Measurements from ENCODE around the gene ADAM10. TPM values are rescaled to one million over a fixed set of nuclear protein-coding genes. Genes with fewer than 3 reads are reported as not detected.

Gene ADAM10
- total RNA-seq, 1 donor from 2014 or later = 44.6 TPM

DNA sequence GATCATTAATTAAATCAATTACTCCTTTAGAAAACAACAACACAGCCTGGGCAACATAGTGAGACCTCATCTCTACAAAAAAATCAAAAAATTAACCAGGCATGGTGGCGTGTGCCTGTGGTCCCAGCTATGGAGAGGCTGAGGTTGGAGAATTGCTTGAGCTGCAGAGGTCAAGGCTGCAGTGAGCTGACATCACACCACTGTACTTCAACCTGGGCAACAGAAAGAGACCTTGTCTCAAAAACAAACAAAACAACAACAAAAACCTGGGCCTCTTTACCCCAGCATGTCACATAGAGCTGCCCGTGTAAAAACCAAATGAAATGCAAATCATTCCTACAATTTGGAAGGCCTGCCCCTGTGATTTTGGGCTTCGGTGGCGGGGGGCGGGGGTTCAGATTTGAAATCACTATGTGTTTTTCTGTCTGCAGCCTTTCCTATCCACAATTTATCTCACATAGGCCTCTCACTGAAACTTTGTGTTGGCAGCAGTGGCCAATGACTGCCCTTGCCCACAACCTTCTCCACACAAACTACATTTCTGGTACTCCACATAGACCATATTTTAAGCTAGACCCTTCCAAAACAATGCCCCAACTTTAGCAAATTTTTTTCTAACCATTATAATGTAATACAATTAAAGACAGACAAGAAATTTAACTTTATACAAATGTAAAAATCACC is 6.5 kb downstream of the ADAM10 start:
- no peaks in the 10 kb centered on the region for H3K36me3 ChIP-seq
- peak overlapping the region; percentile 1 to 20 for H3K27ac ChIP-seq
- TF ChIP-seq, protein P1, sequence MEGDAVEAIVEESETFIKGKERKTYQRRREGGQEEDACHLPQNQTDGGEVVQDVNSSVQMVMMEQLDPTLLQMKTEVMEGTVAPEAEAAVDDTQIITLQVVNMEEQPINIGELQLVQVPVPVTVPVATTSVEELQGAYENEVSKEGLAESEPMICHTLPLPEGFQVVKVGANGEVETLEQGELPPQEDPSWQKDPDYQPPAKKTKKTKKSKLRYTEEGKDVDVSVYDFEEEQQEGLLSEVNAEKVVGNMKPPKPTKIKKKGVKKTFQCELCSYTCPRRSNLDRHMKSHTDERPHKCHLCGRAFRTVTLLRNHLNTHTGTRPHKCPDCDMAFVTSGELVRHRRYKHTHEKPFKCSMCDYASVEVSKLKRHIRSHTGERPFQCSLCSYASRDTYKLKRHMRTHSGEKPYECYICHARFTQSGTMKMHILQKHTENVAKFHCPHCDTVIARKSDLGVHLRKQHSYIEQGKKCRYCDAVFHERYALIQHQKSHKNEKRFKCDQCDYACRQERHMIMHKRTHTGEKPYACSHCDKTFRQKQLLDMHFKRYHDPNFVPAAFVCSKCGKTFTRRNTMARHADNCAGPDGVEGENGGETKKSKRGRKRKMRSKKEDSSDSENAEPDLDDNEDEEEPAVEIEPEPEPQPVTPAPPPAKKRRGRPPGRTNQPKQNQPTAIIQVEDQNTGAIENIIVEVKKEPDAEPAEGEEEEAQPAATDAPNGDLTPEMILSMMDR (IDR thresholded peaks at IDR 0.05) = no peak
- DNase-seq (ENCODE audit: low spot score in 2 of 2) = no peak
- no peak overlapping the region for H3K4me3 ChIP-seq
- no peaks in the 10 kb centered on the region for H3K27me3 ChIP-seq
- H3K9me3 ChIP-seq = no peaks in the 10 kb centered on the region
- peaks cover 0 to 40% of the 10 kb centered on the region in 2 donors for H3K4me1 ChIP-seq
- intact Hi-C loops (cut with DNase I) = loop anchor here (10.0 kb wide), 2 partner anchors 572 to 1038 kb away; partner anchors contain the start of gene POLR2M

GRCh38 chr15:58742022-58742813 is 7.3 kb downstream of the ADAM10 start:
- intact Hi-C loops (cut with DNase I) = loop anchor here (10.0 kb wide), 2 partner anchors 573 to 1037 kb away; partner anchors contain the start of gene POLR2M
- H3K9me3 ChIP-seq = no peaks in the 10 kb centered on the region
- H3K27ac ChIP-seq = peak overlapping the region; percentile 19 to 20
- peaks cover 0 to 38% of the 10 kb centered on the region in 2 donors for H3K4me1 ChIP-seq
- TF ChIP-seq, protein P1 (IDR thresholded peaks at IDR 0.05) = no peak
- H3K36me3 ChIP-seq = no peaks in the 10 kb centered on the region
- H3K4me3 ChIP-seq = no peak overlapping the region
- DNase-seq (ENCODE audit: low spot score in 2 of 2) = no peak
- H3K27me3 ChIP-seq = no peaks in the 10 kb centered on the region

GRCh38 chr15:58741032-58741431 is 8.5 kb downstream of the ADAM10 start:
- Histone ChIP-seq H3K4me3 (no peak overlapping the region), H3K4me1 (peaks cover 0 to 29% of the 10 kb centered on the region in 2 donors), H3K9me3 (no peaks in the 10 kb centered on the region), H3K36me3 (no peaks in the 10 kb centered on the region), H3K27ac (no peak overlapping the region), H3K27me3 (no peaks in the 10 kb centered on the region)
- TF ChIP-seq, protein P1 (IDR thresholded peaks at IDR 0.05) = no peak
- intact Hi-C loops (cut with DNase I) = loop anchor here (10.0 kb wide), 2 partner anchors 574 to 1036 kb away; partner anchors contain the start of gene POLR2M
- DNase-seq (ENCODE audit: low spot score in 2 of 2) = no peak

DNA sequence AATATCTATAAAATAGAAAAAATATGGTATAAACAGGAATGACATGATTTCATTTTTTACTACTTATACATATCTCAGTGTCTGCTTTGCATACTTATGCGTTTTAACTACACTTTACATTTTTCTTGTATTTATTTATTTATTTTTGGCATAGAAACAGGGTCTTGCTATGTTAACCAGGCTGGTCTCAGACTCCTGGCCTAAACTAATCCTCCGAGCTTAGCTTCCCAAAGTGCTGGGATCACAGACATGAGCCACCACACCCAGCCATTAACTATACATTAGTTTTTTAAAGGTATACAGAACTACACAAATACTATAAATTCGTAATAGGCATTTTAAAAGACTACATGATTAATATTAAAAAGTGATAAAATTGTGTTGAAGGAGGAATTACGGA is 9.1 kb downstream of the ADAM10 start:
- Histone ChIP-seq H3K4me3 (no peak overlapping the region), H3K36me3 (no peaks in the 10 kb centered on the region), H3K9me3 (no peaks in the 10 kb centered on the region), H3K27ac (no peak overlapping the region), H3K27me3 (no peaks in the 10 kb centered on the region), H3K4me1 (peaks cover 0 to 29% of the 10 kb centered on the region in 2 donors)
- intact Hi-C loops (cut with DNase I) = loop anchor here (10.0 kb wide), 2 partner anchors 574 to 1036 kb away; partner anchors contain the start of gene POLR2M
- no peak for DNase-seq (ENCODE audit: low spot score in 2 of 2)
- TF ChIP-seq, protein P1 (IDR thresholded peaks at IDR 0.05) = no peak

- Histone ChIP-seq H3K4me3 (no peak overlapping the region), H3K27ac (no peak overlapping the region), H3K27me3 (no peaks in the 10 kb centered on the region), H3K9me3 (no peaks in the 10 kb centered on the region), H3K4me1 (peaks cover 0 to 22% of the 10 kb centered on the region in 2 donors), H3K36me3 (no peaks in the 10 kb centered on the region)
- TF ChIP-seq, protein P1 (IDR thresholded peaks at IDR 0.05) = no peak
- intact Hi-C loops (cut with DNase I) = no loop called here
- no peak for DNase-seq (ENCODE audit: low spot score in 2 of 2)
These were observed 11.3 kb downstream of the ADAM10 start for GRCh38 chr15:58738046-58738707.
